Gastroesophageal sphincter (tissue), 4 donors: ENCODE data around the gene ACSL4. TPM values are rescaled to one million over a fixed set of nuclear protein-coding genes. Genes with fewer than 3 reads are reported as not detected.
"Not testable (repeated sequence)": the region's sequence is repeated elsewhere in the genome, so short reads cannot be mapped to it uniquely, and the experiment has no call there.

Source experiments
- ATAC-seq: fragments of 150-250 bp; one replicate; pipeline ENCODE4 v1.9.1; 2016; ENCODE audit warnings: mild to moderate bottlenecking, moderate library complexity
- H3K27ac ChIP-seq, 4 donors: fragments of 200-600 bp; sonication (generic) in 3 of 4; 1 replicate in 3 of 4; 2 replicates in 1 of 4; pipeline ENCODE4 v1.5.1; 2016 to 2019
- H3K27me3 ChIP-seq: fragments of 200-600 bp; sonication (generic); one replicate; pipeline ENCODE4 v1.5.1; 2019
- H3K36me3 ChIP-seq, 2 donors: fragments of 200-600 bp; sonication (generic); one replicate each; pipeline ENCODE4 v1.5.1; 2019; ENCODE audit warnings: control low read depth in 1 of 2
- H3K4me1 ChIP-seq, 3 donors: fragments of 200-600 bp; sonication (generic); 1 replicate in 2 of 3; 2 replicates in 1 of 3; pipeline ENCODE4 v1.5.1; 2016 to 2019; ENCODE audit warnings: control low read depth in 2 of 3
- H3K4me3 ChIP-seq, 2 donors: fragments of 200-600 bp; sonication (generic); one replicate each; pipeline ENCODE4 v1.5.1; 2019; ENCODE audit warnings: mild to moderate bottlenecking in 1 of 2, moderate library complexity in 1 of 2
- H3K9me3 ChIP-seq, 3 donors: fragments of 200-600 bp; sonication (generic); one replicate each; pipeline ENCODE4 v1.5.1; 2017 to 2019; ENCODE audit warnings: control low read depth in 2 of 3
- EP300 ChIP-seq: sonication (generic); formaldehyde crosslinking; IDR thresholded peaks from one replicate; pipeline ENCODE4 v1.6.1; 2017; ENCODE audit warnings: antibody characterized with exemption, mild to moderate bottlenecking
- POLR2A ChIP-seq, 2 donors: fragments of 450-650 bp; IDR thresholded peaks; one replicate each; pipeline ENCODE4 v1.6.1; 2017; ENCODE audit warnings: antibody characterized with exemption in 2 of 2, mild to moderate bottlenecking in 2 of 2, moderate library complexity in 1 of 2
- POLR2AphosphoS5 ChIP-seq: sonication (generic); formaldehyde crosslinking; IDR thresholded peaks from one replicate; pipeline ENCODE4 v1.6.1; 2017; ENCODE audit warnings: antibody characterized with exemption
- WGBS, 2 donors: methylation state at CpG; one replicate each; pipeline ENCODE4 v1.1.5; 2018; ENCODE audit warnings: low coverage in 1 of 2; 5-methylcytosine and 5-hydroxymethylcytosine counted together
- total RNA-seq, 4 donors: library from RNA; depleted of rRNA; stranded (reverse); fragments of >200 nt; gene quantifications; one replicate each; pipeline ENCODE4 v1.1.0, GENCODE V29; 2016
- TF ChIP-seq, protein P1 (sequence below), 4 experiments: fragments of 200-600 bp in 2 of 4; fragments of 450-650 bp in 2 of 4; sonication (generic) in 1 of 4; IDR thresholded peaks; one replicate each; pipeline ENCODE4 v1.5.1; 2017 to 2019; ENCODE audit warnings: antibody characterized with exemption in 4 of 4, mild to moderate bottlenecking in 2 of 4, moderate library complexity in 2 of 4

Gene ACSL4
- total RNA-seq, 4 donors from 2014 or later, result 43.0 to 96.5 (median 53.1) TPM

GRCh38 chrX:109760209-109760921, 27.3 kb upstream of the ACSL4 start:
- Histone ChIP-seq H3K9me3 (no peaks in the 10 kb centered on the region), H3K36me3 (no peaks in the 10 kb centered on the region), H3K4me3 (no peak overlapping the region), H3K27me3 (no peaks in the 10 kb centered on the region), H3K27ac (no peak overlapping the region), H3K4me1 (no peaks in the 10 kb centered on the region)
- no peak for ATAC-seq
- no peak for TF ChIP-seq POLR2AphosphoS5
- 56 to 89% methylated on average over 3 to 5 of the region's 5 CpGs for WGBS, 2 donors

- TF ChIP-seq POLR2AphosphoS5, result no peak
- TF ChIP-seq, protein P1, sequence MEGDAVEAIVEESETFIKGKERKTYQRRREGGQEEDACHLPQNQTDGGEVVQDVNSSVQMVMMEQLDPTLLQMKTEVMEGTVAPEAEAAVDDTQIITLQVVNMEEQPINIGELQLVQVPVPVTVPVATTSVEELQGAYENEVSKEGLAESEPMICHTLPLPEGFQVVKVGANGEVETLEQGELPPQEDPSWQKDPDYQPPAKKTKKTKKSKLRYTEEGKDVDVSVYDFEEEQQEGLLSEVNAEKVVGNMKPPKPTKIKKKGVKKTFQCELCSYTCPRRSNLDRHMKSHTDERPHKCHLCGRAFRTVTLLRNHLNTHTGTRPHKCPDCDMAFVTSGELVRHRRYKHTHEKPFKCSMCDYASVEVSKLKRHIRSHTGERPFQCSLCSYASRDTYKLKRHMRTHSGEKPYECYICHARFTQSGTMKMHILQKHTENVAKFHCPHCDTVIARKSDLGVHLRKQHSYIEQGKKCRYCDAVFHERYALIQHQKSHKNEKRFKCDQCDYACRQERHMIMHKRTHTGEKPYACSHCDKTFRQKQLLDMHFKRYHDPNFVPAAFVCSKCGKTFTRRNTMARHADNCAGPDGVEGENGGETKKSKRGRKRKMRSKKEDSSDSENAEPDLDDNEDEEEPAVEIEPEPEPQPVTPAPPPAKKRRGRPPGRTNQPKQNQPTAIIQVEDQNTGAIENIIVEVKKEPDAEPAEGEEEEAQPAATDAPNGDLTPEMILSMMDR (IDR thresholded peaks at IDR 0.05), result no peak
- no peak for TF ChIP-seq EP300
- TF ChIP-seq POLR2A (IDR thresholded peaks at IDR 0.05), result no peak
- WGBS, 2 donors, result 83 to 92% methylated on average over 1 to 2 of the region's 4 CpGs
- Histone ChIP-seq H3K9me3 (no peaks in the 10 kb centered on the region), H3K27ac (no peak overlapping the region), H3K27me3 (no peaks in the 10 kb centered on the region), H3K4me1 (no peaks in the 10 kb centered on the region), H3K4me3 (no peak overlapping the region), H3K36me3 (no peaks in the 10 kb centered on the region)
- no peak for ATAC-seq
Observed at GRCh38 chrX:109753256-109753655, 20.2 kb upstream of the ACSL4 start.

- no peak overlapping the region for H3K27ac ChIP-seq
- ATAC-seq, result no peak
Observed at GRCh38 chrX:109751698-109752097, 18.6 kb upstream of the ACSL4 start.

GRCh38 chrX:109749207-109749606, 16.1 kb upstream of the ACSL4 start:
- no peak overlapping the region for H3K4me3 ChIP-seq
- WGBS, 2 donors, result no CpG with 5 or more reads among the region's 14 CpGs
- no peaks in the 10 kb centered on the region for H3K9me3 ChIP-seq
- no peak overlapping the region for H3K27ac ChIP-seq
- H3K4me1 ChIP-seq, result no peaks in the 10 kb centered on the region
- no peaks in the 10 kb centered on the region for H3K27me3 ChIP-seq
- H3K36me3 ChIP-seq, result no peaks in the 10 kb centered on the region
- no peak for TF ChIP-seq EP300
- TF ChIP-seq, protein P1 (IDR thresholded peaks at IDR 0.05), result no peak
- no peak for TF ChIP-seq POLR2A (IDR thresholded peaks at IDR 0.05)
- TF ChIP-seq POLR2AphosphoS5, result no peak
- ATAC-seq, result no peak

More at GRCh38 chrX:109751698-109752097, 18.6 kb upstream of the ACSL4 start:
- Histone ChIP-seq H3K4me3 (no peak overlapping the region), H3K27me3 (no peaks in the 10 kb centered on the region), H3K4me1 (no peaks in the 10 kb centered on the region), H3K36me3 (no peaks in the 10 kb centered on the region), H3K9me3 (no peaks in the 10 kb centered on the region)
- 52% methylated on average over 2 of the region's 2 CpGs; no CpG with 5 or more reads in 1 of the 2 donors for WGBS, 2 donors
- TF ChIP-seq POLR2A (IDR thresholded peaks at IDR 0.05) (no peak), EP300 (no peak)

- Histone ChIP-seq H3K9me3 (no peaks in the 10 kb centered on the region), H3K27me3 (no peaks in the 10 kb centered on the region), H3K4me3 (no peak overlapping the region), H3K4me1 (no peaks in the 10 kb centered on the region), H3K27ac (no peak overlapping the region), H3K36me3 (no peaks in the 10 kb centered on the region)
- WGBS, 2 donors, result 90 to 93% methylated on average over 3 of the region's 9 CpGs
- TF ChIP-seq EP300 (no peak), POLR2A (IDR thresholded peaks at IDR 0.05) (no peak), POLR2AphosphoS5 (no peak)
- TF ChIP-seq, protein P1 (IDR thresholded peaks at IDR 0.05), result no peak
- no peak for ATAC-seq
Observed at GRCh38 chrX:109747681-109748080, 14.6 kb upstream of the ACSL4 start.

DNA sequence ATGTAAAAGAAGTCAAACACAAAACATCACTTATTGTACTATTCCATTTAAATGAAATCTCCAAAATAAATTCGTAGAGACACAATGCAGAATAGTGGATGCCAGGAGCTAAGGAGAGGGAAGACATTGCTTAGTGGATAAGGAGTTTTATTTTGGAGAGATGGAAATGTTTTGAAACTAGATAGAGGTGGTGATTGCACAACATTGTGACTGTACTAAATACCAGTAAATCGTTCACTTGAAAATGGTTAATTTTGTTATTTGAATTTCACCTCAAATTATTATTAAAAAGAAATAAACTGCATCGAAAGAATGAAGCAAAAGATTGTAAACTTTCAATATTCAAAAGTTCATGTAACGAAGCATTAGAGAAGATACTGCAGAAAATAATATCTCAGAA, 9.7 kb upstream of the ACSL4 start:
- H3K27ac ChIP-seq, result no peak overlapping the region
- no peaks in the 10 kb centered on the region for H3K27me3 ChIP-seq
- WGBS, 2 donors, result 66 to 90% methylated on average over 4 of the region's 4 CpGs
- no peak for ATAC-seq
- no peaks in the 10 kb centered on the region for H3K36me3 ChIP-seq
- H3K4me3 ChIP-seq, result no peak overlapping the region
- no peaks in the 10 kb centered on the region for H3K9me3 ChIP-seq
- TF ChIP-seq EP300, result no peak
- no peak for TF ChIP-seq POLR2AphosphoS5
- TF ChIP-seq POLR2A (IDR thresholded peaks at IDR 0.05), result no peak
- TF ChIP-seq, protein P1 (IDR thresholded peaks at IDR 0.05), result no peak
- H3K4me1 ChIP-seq, result no peaks in the 10 kb centered on the region

DNA sequence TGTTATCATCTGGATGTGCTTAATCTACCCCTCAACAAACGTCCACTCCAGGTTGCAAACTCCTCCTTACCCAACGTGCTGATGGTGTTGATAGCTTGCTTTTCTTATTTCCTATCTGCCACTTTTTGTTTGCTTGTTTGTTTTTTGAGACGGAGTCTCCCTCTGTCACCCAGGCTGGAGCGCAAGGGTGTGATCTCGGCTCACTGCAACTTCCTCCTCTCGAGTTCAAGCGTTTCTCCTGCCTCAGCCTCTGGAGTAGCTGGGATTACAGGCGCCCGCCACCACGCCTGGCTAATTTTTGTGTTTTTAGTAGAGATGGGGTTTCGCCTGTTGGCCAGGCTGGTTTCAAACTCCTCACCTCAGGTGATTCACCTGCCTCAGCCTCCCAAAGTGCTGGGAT, 7.8 kb upstream of the ACSL4 start:
- not testable (repeated sequence) for H3K4me1 ChIP-seq, H3K9me3 ChIP-seq, H3K4me3 ChIP-seq, H3K36me3 ChIP-seq, H3K27me3 ChIP-seq, ATAC-seq, H3K27ac ChIP-seq
- 41 to 51% methylated on average over 2 to 7 of the region's 11 CpGs for WGBS, 2 donors
